HCT116 (cell line): Measurements from ENCODE around the gene ANKRD23.

Source experiments
- CTCF ChIP-seq, 3 experiments: fragments of 200-600 bp in 1 of 3; sonication (generic) in 1 of 3; IDR thresholded peaks in 2 of 3; conservative IDR thresholded peaks in 1 of 3; 2 replicates each; pipeline ENCODE4 v1.5.1; 2012 to 2017; ENCODE audit warnings: low read depth in 2 of 3, low read length in 2 of 3, antibody characterized with exemption in 1 of 3, borderline replicate concordance in 1 of 3, control low read depth in 1 of 3, mild to moderate bottlenecking in 1 of 3, mixed read lengths in 1 of 3, mixed run types in 1 of 3, moderate library complexity in 1 of 3; ENCODE audit not compliant: insufficient read depth in 1 of 3
- MAX ChIP-seq: IDR thresholded peaks from 2 replicates; pipeline ENCODE4 v1.6.1; 2012
- RAD21 ChIP-seq: IDR thresholded peaks from 2 replicates; pipeline ENCODE4 v1.6.1; 2012; ENCODE audit warnings: low read depth, mild to moderate bottlenecking

GRCh38 chr2:96856776-96857666 lies 13.2 kb upstream of the ANKRD23 start:
- TF ChIP-seq CTCF (IDR thresholded peaks at IDR 0.05 in 2 of 3, conservative IDR thresholded peaks at IDR 0.05 in 1 of 3; ENCODE audit: borderline replicate concordance in 1 of 3, insufficient read depth in 1 of 3, low read depth in 2 of 3, low read length in 2 of 3) (no peak), MAX (no peak), RAD21 (no peak)
